HG03108 (cell line): ENCODE data around the gene RGS3.
"Not testable (repeated sequence)": the region's sequence is repeated elsewhere in the genome, so short reads cannot be mapped to it uniquely, and the experiment has no call there.

Experiments used
- ATAC-seq: cut with Tn5 transposase; IDR thresholded peaks from one replicate; pipeline ENCODE4 v1.9.1; 2021; ENCODE audit warnings: moderate library complexity; ENCODE audit not compliant: unreplicated experiment

Gene RGS3

GRCh38 chr9:113631137-113631765, 167.7 kb downstream of the RGS3 start:
- ATAC-seq, result no peak

GRCh38 chr9:113631871-113632665, 168.5 kb downstream of the RGS3 start:
- ATAC-seq, result no peak

GRCh38 chr9:113632776-113633590, 169.5 kb downstream of the RGS3 start:
- ATAC-seq, result no peak

- no peak for ATAC-seq
Observed at GRCh38 chr9:113633782-113634595, 170.5 kb downstream of the RGS3 start.

- no peak for ATAC-seq
Observed at GRCh38 chr9:113634596-113635515, 171.3 kb downstream of the RGS3 start.

GRCh38 chr9:113635586-113635985, 172.1 kb downstream of the RGS3 start:
- no peak for ATAC-seq

- ATAC-seq, result no peak
Observed at GRCh38 chr9:113636165-113636564, 172.6 kb downstream of the RGS3 start.

- no peak for ATAC-seq
Observed at GRCh38 chr9:113636693-113637092, 173.2 kb downstream of the RGS3 start.

- no peak for ATAC-seq
Observed at GRCh38 chr9:113638490-113638889, 175.0 kb downstream of the RGS3 start.

GRCh38 chr9:113638897-113639296, 175.4 kb downstream of the RGS3 start:
- no peak for ATAC-seq

- ATAC-seq, result not testable (repeated sequence)
Observed at GRCh38 chr9:113639411-113639970, 176.0 kb downstream of the RGS3 start.

- no peak for ATAC-seq
Observed at GRCh38 chr9:113640418-113640817, 176.9 kb downstream of the RGS3 start.

GRCh38 chr9:113641100-113641885, 177.8 kb downstream of the RGS3 start:
- no peak for ATAC-seq

GRCh38 chr9:113644321-113644720, 180.8 kb downstream of the RGS3 start:
- no peak for ATAC-seq

- no peak for ATAC-seq
Observed at GRCh38 chr9:113645227-113645977, 181.9 kb downstream of the RGS3 start.

- no peak for ATAC-seq
Observed at GRCh38 chr9:113645978-113646253, 182.4 kb downstream of the RGS3 start.

GRCh38 chr9:113646491-113646890, 183.0 kb downstream of the RGS3 start:
- ATAC-seq, result no peak
